SH-SY5Y (cell line): ENCODE measurements around the gene RXRA.

Source experiments
- GATA2 ChIP-seq: IDR thresholded peaks from 2 replicates; pipeline ENCODE4 v1.6.1; 2011; ENCODE audit warnings: mild to moderate bottlenecking, low read depth, low read length
- GATA3 ChIP-seq: IDR thresholded peaks from 2 replicates; pipeline ENCODE4 v1.6.1; 2011; ENCODE audit warnings: low read depth, mild to moderate bottlenecking, low read length, moderate library complexity

DNA sequence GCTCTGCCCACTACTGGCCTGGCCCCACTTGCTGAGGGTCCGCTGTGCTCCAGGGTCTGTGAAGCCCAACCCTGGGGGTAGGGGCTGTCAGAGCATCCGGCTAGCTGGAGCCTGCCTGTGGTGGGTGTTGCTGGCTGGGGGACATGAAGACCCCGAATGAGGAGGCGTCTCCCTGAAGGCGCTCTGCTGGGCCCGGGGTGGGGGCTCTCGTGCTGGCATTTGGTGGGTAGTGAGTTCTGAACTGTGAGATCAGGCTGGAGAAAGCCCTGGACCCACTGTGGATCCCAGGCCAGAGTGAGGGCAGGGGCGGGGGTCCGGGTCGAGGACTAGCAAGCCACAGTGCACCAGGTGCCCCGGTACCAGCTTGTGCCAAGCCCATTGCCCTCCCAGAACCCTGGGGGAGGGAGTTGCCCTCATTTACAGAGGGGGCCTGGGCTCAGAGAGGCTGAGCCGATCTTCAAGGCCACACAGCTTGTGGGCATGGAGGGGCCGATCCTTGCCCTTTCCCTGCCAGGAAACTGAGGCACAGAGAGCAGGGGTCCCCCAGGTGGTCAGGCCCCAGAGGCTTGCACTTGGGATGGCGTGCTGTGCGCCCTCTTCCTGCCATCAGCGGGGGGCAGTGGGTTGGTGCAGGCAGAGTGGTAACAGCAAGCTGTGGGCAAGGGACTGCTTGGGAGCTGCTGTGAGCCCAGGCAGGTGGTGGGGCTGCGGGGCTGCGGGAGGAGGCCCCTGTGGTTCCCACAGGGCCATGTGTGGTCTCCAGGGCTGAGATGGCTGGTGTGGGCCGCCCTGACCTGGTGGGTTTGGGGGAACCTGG is 15.9 kb downstream of the RXRA start:
- TF ChIP-seq GATA2: no peak
- TF ChIP-seq GATA3: no peak
